ENCODE data around the gene ADCY5.
A peak's percentile ranks its signal among the peaks of the same experiment; 100 is the strongest.

Gene ADCY5

GRCh38 chr3:123331006-123331405 lies 117.9 kb downstream of the ADCY5 start:
- TF ChIP-seq, protein P1, sequence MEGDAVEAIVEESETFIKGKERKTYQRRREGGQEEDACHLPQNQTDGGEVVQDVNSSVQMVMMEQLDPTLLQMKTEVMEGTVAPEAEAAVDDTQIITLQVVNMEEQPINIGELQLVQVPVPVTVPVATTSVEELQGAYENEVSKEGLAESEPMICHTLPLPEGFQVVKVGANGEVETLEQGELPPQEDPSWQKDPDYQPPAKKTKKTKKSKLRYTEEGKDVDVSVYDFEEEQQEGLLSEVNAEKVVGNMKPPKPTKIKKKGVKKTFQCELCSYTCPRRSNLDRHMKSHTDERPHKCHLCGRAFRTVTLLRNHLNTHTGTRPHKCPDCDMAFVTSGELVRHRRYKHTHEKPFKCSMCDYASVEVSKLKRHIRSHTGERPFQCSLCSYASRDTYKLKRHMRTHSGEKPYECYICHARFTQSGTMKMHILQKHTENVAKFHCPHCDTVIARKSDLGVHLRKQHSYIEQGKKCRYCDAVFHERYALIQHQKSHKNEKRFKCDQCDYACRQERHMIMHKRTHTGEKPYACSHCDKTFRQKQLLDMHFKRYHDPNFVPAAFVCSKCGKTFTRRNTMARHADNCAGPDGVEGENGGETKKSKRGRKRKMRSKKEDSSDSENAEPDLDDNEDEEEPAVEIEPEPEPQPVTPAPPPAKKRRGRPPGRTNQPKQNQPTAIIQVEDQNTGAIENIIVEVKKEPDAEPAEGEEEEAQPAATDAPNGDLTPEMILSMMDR (IDR thresholded peaks at IDR 0.05; ENCODE audit: low read depth, low read length, missing control alignments) = no peak
- no peak for DNase-seq (ENCODE audit: extremely low read depth, low read depth)
- H3K4me3 ChIP-seq (replicated peaks; ENCODE audit: low read depth, low read length) = no peak overlapping the region

DNA sequence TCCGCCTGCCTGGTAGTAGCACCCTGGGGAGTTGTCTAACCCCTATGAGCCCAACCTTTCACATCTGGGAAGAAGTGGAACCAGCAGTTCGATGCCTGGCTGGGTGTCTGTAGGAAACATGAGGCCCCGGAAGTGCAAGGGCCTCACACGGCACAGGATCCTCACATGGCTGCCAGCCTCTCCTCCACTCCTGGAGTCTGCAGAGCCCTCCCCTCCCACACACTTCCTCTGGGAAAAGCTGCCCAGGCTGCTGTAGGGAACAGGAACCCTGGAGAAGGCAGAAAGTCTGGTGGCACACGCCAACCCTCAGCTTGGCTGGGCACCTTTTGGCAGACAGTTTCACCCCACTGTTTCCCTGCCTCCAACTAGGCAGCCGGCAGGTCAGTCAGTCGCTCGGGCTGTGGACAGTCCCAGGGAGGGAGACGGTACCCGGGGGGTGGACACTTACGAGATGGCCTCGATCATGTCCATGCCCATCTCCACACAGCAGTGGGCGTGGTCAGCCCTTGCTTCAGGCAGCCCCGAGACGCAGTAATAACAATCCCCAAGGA lies 118.4 kb downstream of the ADCY5 start:
- no peak overlapping the region for H3K4me3 ChIP-seq (replicated peaks; ENCODE audit: low read depth, low read length)
- no peak for DNase-seq (ENCODE audit: extremely low read depth, low read depth)
- TF ChIP-seq, protein P1 (IDR thresholded peaks at IDR 0.05; ENCODE audit: low read depth, low read length, missing control alignments) = no peak

DNA sequence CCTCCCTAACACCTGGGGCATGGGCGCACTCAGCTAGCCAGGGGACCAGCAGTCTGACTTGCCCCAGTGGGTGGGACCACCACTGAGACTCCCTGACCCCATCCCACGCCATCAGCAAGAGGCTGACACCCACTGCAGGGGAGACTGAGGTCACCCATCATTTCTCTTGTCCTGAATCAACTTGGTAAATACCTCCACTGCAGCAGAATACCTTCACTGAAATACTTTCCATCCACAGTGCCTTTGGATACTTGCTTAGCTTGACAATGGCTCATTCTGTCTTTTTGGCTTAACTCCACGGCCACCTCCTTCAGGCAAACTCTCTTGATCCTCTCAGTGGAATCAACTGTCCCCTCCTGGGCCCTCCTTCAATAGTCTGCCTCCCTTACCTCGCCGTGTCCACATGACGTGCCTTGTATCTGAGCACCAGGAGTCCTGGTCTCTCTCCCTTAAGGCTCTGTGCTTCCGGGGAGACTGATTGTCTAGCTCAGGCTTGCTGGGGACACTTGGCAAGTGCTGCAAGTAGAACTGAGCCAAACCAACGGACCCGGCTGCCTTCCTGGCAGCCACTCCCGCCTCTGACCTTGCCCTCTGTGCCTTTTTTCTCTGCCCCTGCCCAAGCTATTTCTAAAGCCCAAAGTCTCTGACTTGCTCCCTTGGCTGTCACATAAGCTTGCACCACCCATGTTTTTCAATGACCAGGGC lies 119.1 kb downstream of the ADCY5 start:
- TF ChIP-seq, protein P1 (IDR thresholded peaks at IDR 0.05; ENCODE audit: low read depth, low read length, missing control alignments) = no peak
- H3K4me3 ChIP-seq (replicated peaks; ENCODE audit: low read depth, low read length) = no peak overlapping the region
- no peak for DNase-seq (ENCODE audit: extremely low read depth, low read depth)

DNA sequence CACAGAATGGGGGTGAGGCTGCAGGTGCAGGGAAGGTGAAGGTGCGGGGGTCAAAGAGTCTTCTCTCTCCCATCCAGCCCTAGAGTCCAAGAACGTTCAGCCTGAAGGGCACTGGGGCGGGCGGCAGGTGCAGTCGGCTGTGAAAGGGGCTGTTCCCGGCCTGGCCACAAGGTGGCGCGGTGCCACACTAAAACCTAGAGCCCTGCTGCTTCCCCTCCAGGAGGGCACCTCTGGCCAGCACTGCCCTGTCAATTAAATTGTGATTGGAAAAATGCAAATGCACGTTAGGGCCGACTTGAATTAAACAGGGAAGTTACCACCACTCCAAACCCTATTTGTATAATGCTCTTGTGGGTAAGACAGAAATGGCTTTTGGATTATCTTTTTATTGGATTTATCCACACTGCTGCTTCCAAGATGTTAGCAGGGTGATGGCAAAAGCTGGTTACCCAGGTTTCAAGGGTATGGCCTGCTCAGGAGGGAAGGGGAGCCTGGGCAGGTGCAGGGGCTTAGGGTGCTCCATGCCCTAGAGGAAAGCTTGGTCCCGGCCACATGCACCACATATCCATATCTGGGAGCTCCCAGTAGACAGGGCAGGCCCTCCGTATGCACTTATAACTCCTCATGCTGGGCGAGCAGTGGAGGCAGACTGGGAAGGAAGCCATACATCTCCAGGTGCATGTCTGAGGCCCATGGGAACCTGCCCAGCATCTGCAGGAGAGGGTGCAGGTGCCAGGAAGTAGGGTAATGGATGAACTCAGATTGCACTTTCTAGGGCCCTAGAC lies 119.8 kb downstream of the ADCY5 start:
- DNase-seq (ENCODE audit: extremely low read depth, low read depth) = no peak
- no peak overlapping the region for H3K4me3 ChIP-seq (replicated peaks; ENCODE audit: low read depth, low read length)
- TF ChIP-seq, protein P1 (IDR thresholded peaks at IDR 0.05; ENCODE audit: low read depth, low read length, missing control alignments) = peak; percentile 95

DNA sequence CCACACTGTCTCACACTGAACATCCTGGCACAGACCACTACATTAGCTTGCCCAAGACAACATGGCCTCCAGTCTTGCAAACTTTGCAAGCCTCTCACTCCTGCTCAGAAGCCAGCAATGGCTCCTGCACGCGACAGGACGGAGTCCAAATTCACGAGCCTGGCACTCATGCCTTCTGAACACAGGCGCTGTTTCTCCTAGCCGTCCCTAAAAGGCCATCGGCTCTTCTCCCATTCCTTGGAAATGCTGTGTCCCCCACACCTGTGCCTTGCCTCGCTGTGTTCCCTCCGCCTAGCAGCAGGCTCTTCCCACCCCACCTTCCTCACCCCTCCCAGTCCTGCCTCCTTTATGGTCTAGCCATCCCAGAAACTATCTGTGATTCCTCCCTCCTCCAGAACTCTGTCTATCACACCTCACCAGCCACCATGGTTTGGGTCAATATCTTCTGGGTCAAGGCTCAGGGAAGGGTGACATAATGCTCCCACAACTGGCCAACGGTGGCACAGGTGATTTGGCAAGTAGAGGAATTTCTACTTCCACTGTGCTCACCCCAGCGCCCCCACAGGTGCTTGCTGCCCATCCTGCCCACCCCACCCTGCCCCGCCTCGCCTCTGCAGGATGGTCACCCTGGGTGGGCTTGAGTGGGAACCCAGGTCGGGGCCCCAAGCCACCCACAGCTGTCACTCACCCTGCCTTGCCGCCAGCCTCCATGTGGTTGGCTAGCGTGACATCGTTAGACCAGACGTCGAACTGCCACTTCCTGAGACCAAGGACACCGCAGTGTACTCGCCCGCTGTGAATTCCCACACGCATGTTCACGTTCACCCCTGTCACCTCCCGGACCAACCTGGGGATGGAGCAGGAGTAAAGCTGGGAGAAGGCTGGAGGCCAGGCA lies 120.7 kb downstream of the ADCY5 start:
- TF ChIP-seq, protein P1 (IDR thresholded peaks at IDR 0.05; ENCODE audit: low read depth, low read length, missing control alignments) = no peak
- no peak overlapping the region for H3K4me3 ChIP-seq (replicated peaks; ENCODE audit: low read depth, low read length)
- no peak for DNase-seq (ENCODE audit: extremely low read depth, low read depth)

- DNase-seq (ENCODE audit: extremely low read depth, low read depth) = no peak
- TF ChIP-seq, protein P1 (IDR thresholded peaks at IDR 0.05; ENCODE audit: low read depth, low read length, missing control alignments) = no peak
- H3K4me3 ChIP-seq (replicated peaks; ENCODE audit: low read depth, low read length) = no peak overlapping the region
Measured at GRCh38 chr3:123327480-123327879, 121.4 kb downstream of the ADCY5 start.
